SK-N-SH (cell line): ENCODE data around the gene PRL.

ENCODE experiments used
- CHD2 ChIP-seq: fragments of 150-350 bp; IDR thresholded peaks from 2 replicates; pipeline ENCODE4 v1.6.1; 2018; ENCODE audit warnings: low read length; ENCODE audit not compliant: partially characterized antibody
- TCF12 ChIP-seq: IDR thresholded peaks from 2 replicates; pipeline ENCODE4 v1.4.0; 2012
- TF ChIP-seq, protein P1 (sequence below): fragments of 150-350 bp; IDR thresholded peaks from 2 replicates; pipeline ENCODE4 v1.6.1; 2017; ENCODE audit warnings: antibody characterized with exemption, low read length, low read depth, borderline replicate concordance
- TF ChIP-seq, protein P2 (sequence below): IDR thresholded peaks from 2 replicates; pipeline ENCODE4 v1.4.0; 2012; ENCODE audit warnings: low read depth, borderline replicate concordance

DNA sequence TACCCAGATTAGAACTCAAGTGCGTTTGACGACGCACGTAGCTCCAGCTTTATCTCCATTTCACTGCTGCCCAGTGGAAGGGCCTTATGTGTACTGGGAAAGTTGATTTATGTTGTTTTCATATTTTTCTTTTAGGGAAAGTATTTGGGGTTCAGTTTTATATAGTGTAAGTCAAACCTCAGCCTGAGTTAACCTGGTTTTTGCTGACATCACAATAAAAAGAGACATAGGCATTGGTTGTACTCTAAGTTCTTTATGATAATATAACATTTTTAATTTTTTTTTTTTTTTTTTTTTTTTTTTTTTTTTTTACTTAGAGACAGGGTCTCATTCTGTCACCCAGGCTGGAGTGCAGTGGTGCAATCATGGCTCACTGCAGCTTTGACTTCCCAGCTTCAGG is 34.1 kb upstream of the PRL start:
- TF ChIP-seq, protein P1, sequence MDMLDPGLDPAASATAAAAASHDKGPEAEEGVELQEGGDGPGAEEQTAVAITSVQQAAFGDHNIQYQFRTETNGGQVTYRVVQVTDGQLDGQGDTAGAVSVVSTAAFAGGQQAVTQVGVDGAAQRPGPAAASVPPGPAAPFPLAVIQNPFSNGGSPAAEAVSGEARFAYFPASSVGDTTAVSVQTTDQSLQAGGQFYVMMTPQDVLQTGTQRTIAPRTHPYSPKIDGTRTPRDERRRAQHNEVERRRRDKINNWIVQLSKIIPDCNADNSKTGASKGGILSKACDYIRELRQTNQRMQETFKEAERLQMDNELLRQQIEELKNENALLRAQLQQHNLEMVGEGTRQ = no peak
- TF ChIP-seq TCF12 = no peak
- TF ChIP-seq, protein P2, sequence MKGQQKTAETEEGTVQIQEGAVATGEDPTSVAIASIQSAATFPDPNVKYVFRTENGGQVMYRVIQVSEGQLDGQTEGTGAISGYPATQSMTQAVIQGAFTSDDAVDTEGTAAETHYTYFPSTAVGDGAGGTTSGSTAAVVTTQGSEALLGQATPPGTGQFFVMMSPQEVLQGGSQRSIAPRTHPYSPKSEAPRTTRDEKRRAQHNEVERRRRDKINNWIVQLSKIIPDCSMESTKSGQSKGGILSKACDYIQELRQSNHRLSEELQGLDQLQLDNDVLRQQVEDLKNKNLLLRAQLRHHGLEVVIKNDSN = no peak
- no peak for TF ChIP-seq CHD2
